NCI-H2227 treated with DMSO at 0.1 percent for 48 hours (cell line): ENCODE data around the gene SIX6.

Experiments used
- DNase-seq: peaks from one replicate; lab custom pipeline; 2025; lab: John Stamatoyannopoulos, UW

Gene SIX6

DNA sequence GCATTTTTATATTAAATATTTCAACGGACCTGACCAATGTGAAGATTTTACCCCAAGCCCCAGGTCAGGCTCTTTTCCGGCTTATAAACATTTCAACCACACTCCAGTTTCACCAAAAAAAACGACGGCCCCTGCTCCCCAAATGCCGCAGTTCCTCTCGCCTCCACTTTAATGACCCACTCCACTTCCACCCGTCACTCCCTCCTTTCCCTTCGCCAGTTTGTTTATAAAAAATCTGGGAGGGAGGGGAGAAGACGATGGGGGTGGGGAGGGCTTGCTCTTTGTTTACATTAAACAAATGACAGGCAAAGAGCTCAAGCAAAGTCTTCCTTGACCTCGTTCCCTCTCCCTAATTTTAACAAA lies 5.4 kb downstream of the SIX6 start:
- no peak for DNase-seq

- peak; percentile 41 for DNase-seq
Measured at GRCh38 chr14:60514741-60515491, 6.0 kb downstream of the SIX6 start.

DNA sequence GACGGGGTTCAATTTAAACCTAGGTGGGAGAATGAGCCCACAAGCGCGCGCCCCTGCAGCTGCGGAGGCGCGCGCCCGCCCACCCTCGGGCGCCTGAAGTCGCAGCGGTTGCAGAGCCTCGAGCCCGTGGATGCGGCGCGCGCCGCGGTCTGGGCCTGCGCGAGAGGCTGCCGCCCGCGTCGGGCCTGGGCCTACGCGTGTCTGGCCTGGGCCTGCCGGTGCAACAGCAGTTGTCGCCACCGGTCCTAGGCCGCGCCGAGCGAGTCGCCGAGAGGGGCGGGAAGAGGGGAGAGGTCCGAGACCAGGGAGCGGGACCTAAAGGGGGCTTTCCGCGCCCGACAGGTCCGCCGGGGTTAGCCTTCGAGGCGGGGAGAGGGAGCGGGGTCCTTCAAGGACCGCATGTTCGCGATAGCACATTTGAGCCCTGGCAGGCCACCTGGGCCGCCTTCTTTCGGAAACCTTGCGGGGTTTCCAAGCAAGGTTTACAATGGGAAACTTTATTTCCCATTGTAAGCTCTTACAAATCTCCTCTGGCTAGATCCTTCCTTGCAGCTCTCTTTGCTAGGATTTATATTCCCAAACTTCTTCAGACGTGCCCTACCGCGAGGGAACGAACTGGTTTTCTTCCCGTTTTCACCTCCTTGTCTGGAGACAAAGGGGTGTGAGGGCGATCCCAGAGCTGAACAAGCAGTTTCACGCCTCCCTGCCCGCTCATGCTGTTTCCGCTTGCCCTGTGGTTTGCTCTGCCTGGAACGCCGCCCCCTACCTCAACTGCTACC lies 6.8 kb downstream of the SIX6 start:
- DNase-seq: no peak

GRCh38 chr14:60532442-60532841 lies 23.5 kb downstream of the SIX6 start:
- DNase-seq: no peak

DNA sequence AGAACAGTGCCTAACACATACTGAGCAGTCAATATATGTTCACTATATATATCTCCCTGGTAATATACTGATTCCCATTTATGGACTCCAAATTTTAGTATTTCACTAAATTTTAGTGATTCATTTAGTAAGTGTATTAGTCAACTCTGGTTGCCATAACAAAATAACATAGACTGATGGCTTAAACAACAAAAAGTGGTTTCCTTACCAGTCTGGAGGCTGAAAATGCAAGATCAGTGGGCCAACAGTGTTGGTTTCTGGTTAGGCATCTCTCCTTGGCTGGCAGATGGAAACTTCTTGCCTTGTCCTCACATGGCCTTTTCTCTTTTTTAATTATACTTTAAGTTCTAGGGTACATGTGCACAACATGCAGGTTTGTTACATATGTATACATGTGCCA lies 28.7 kb downstream of the SIX6 start:
- no peak for DNase-seq

DNA sequence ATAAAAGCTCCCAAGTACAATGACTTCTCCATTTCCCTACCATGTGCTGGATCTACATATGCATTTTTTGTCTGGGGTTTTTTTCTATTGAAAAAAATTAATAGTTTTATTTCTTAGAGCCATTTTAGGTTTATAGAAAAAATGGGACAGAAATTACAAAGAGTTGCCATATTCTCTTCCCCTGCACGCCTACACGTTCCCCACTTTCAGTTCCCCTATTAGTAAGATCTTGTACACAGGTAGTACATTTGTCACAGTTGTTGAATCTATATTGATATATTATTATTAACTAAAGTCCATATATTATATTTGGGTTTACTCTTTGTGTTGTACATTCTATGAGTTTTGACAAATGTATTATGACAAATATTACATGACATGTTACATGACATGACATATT lies 35.7 kb downstream of the SIX6 start:
- DNase-seq: no peak

DNA sequence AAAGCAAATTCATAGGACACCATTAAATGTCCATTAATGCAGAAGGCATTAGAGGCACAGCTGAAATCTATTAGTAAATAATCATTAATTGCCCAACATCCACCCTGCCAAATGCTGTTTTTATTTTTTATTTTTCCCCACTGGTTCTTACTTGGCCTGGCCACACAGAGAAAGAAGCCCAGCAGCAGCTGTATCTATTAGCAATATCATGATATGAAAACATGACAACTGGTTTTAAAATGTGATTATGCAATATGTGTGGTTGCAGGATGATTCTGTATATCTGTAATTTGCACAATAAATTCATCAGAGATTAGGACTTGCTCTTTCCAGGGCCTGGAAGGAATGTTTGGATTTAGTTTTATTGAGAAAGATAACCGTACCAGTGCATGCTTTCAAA lies 44.9 kb downstream of the SIX6 start:
- no peak for DNase-seq

DNA sequence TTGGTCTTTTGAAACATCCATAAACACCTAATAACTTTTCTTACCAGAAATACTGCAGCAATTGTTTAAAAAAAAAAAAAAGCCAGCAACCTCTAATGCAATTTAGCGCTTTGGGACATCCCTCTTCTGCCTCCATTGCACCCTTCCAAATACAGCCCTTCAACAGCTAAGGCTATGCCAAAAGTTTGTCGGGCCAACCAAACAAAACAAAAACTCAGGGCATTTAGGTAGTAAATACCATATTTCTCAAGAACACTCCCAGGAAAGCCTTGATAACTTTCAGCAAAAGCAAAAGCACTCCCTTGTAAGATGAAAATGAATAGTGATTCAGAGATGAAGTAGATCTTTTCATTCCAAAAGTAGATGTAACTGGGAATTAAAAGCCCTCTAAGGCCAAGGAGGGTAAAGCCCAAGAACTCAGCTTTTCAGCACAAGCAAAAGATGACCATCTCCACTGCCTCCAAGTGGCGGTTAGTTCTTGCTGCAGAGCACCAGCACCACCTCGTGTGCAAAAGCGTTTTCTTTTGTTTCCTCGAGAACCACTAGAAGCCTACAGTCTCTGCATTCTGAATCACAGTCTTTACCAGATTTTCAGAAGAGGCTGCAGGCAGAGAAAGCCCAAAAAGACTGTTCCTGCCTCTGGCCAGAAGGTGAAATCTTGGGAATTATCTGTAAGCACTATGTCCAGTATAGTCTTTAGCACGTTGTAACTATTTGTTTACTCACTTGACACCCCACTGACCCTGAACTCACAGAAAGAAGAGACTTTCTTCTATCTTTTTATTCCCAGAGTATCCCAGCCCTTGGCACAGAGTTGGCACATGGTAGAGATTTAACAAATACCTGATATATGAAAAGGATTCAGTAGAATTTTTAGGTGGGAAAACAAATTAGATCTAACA lies 53.1 kb downstream of the SIX6 start:
- DNase-seq: peak; percentile 80
